Measurements from ENCODE around the gene KCNS3. TPM values are rescaled to one million over a fixed set of nuclear protein-coding genes. Genes with fewer than 3 reads are reported as not detected.

Gene KCNS3
- total RNA-seq, 2 donors from 2014 or later = 30.3 to 33.6 TPM

- TF ChIP-seq, protein P1, sequence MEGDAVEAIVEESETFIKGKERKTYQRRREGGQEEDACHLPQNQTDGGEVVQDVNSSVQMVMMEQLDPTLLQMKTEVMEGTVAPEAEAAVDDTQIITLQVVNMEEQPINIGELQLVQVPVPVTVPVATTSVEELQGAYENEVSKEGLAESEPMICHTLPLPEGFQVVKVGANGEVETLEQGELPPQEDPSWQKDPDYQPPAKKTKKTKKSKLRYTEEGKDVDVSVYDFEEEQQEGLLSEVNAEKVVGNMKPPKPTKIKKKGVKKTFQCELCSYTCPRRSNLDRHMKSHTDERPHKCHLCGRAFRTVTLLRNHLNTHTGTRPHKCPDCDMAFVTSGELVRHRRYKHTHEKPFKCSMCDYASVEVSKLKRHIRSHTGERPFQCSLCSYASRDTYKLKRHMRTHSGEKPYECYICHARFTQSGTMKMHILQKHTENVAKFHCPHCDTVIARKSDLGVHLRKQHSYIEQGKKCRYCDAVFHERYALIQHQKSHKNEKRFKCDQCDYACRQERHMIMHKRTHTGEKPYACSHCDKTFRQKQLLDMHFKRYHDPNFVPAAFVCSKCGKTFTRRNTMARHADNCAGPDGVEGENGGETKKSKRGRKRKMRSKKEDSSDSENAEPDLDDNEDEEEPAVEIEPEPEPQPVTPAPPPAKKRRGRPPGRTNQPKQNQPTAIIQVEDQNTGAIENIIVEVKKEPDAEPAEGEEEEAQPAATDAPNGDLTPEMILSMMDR (IDR thresholded peaks at IDR 0.05) = no peak
- no peak overlapping the region for H3K4me3 ChIP-seq
- H3K9me3 ChIP-seq = no peaks in the 10 kb centered on the region
- ATAC-seq (ENCODE audit: insufficient number of reproducible peaks, low FRiP score, low read depth) (no peak), DNase-seq (ENCODE audit: low spot score) (no peak)
- H3K27ac ChIP-seq = no peak overlapping the region
- H3K27me3 ChIP-seq (replicated peaks; ENCODE audit: insufficient read depth) = no peaks in the 10 kb centered on the region
- no peaks in the 10 kb centered on the region for H3K4me1 ChIP-seq (ENCODE audit: control insufficient read depth in 1 of 2, low read depth in 2 of 2)
- H3K36me3 ChIP-seq = no peaks in the 10 kb centered on the region
These were observed 28.3 kb upstream of the KCNS3 start for GRCh38 chr2:17850151-17850550.

DNA sequence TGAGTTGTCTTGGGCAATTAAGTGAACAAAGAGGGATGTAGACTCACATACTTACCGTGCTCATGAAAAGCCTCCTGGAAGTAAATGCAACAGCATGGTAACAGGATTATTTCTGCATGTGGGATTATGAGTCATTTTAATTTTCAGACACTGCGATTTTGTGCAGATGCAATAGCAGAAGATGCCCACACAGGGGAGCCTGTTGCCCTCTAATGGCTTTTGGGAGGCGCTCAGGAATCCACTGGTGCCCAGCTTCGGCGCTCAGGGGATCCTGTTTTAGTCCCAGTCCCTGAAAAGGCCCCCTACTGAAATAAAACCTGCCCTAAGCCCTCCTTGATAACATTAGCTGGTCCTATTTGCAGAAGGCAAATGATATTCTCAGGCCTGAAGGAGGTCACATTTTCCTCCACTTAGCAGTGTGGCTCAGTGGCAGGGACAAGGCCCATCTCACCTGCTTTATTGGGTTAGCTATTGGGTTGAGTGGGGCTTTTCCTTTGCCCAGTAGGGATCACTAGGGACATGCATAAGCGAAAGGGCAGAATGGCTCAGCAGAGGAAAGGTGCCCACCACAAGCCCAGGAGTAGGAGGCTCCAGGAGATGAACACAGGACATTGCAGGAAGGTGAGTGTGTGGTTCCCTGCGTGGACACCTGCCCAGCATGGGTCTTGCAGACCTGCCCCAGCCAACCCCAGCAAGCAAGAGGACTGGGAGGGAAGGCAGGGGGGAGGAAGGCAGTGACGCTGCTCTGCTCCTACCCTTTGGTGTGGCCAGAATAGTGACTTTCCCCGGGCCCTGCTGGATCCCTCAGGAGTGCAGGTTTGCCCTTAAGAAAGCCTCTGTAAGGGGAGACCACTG lies 26.5 kb upstream of the KCNS3 start:
- peak; percentile 66 for ATAC-seq (ENCODE audit: insufficient number of reproducible peaks, low FRiP score, low read depth)
- no peaks in the 10 kb centered on the region for H3K27me3 ChIP-seq (replicated peaks; ENCODE audit: insufficient read depth)

DNA sequence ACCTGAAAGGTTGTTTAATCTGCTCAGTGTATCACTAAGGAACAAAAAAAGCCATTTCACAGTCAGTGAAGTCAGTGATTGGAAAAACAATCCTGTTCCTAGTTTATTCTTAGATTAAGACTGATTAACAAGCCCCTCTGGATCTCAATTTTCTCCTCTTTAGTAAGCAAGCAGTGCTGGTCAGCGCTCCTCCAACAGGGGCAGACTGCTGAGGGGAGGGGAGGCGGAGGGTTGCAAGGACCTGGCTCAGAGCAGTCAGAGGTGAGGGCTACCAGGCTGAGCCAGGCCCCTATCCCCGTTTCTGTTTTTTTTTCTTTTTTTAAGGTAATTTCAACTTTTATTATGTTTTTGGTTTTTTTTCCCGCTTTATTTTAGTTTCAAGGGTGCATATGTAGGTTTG lies 24.7 kb upstream of the KCNS3 start:
- TF ChIP-seq, protein P1 (IDR thresholded peaks at IDR 0.05) = no peak
- H3K9me3 ChIP-seq = no peaks in the 10 kb centered on the region
- no peaks in the 10 kb centered on the region for H3K4me1 ChIP-seq (ENCODE audit: control insufficient read depth in 1 of 2, low read depth in 2 of 2)
- no peak overlapping the region for H3K27ac ChIP-seq
- DNase-seq (ENCODE audit: low spot score) = no peak
- no peaks in the 10 kb centered on the region for H3K36me3 ChIP-seq
- no peak for ATAC-seq (ENCODE audit: insufficient number of reproducible peaks, low FRiP score, low read depth)
- H3K4me3 ChIP-seq = no peak overlapping the region
- H3K27me3 ChIP-seq (replicated peaks; ENCODE audit: insufficient read depth) = no peaks in the 10 kb centered on the region

More for the DNA sequence above, 26.5 kb upstream of the KCNS3 start:
- H3K27ac ChIP-seq = no peak overlapping the region
- H3K4me1 ChIP-seq (ENCODE audit: control insufficient read depth in 1 of 2, low read depth in 2 of 2) = no peaks in the 10 kb centered on the region
- no peak overlapping the region for H3K4me3 ChIP-seq
- no peak for DNase-seq (ENCODE audit: low spot score)
- TF ChIP-seq, protein P1 (IDR thresholded peaks at IDR 0.05) = peak; percentile 91
- H3K36me3 ChIP-seq = no peaks in the 10 kb centered on the region
- no peaks in the 10 kb centered on the region for H3K9me3 ChIP-seq

GRCh38 chr2:17857021-17857420 lies 21.4 kb upstream of the KCNS3 start:
- TF ChIP-seq, protein P1 (IDR thresholded peaks at IDR 0.05) = no peak
- Histone ChIP-seq H3K36me3 (no peaks in the 10 kb centered on the region), H3K27ac (no peak overlapping the region), H3K4me1 (ENCODE audit: control insufficient read depth in 1 of 2, low read depth in 2 of 2) (no peaks in the 10 kb centered on the region), H3K27me3 (replicated peaks; ENCODE audit: insufficient read depth) (no peaks in the 10 kb centered on the region), H3K4me3 (no peak overlapping the region), H3K9me3 (no peaks in the 10 kb centered on the region)
- no peak for DNase-seq (ENCODE audit: low spot score)
- ATAC-seq (ENCODE audit: insufficient number of reproducible peaks, low FRiP score, low read depth) = no peak

DNA sequence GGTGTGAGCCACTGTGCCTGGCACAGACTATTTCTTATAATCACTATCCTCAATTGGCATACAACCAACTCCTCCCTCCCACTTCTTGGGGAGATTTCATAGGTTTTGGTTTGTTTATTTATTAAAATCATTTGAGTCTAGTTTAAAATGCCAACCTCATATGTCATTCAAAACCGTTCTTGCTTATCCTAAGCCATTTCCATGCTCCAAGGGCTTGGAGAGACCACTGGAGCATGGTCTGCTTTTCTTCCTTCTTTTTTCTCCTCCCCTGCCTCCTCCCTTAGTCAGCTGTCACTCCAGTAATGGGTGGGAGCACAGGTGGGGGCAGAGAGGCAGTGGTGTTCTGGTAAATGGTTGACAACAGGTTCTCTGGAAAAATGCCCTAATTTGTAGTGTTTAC lies 20.4 kb upstream of the KCNS3 start:
- no peak for DNase-seq (ENCODE audit: low spot score)

More for the DNA sequence above, 20.4 kb upstream of the KCNS3 start:
- Histone ChIP-seq H3K36me3 (no peaks in the 10 kb centered on the region), H3K4me3 (no peak overlapping the region), H3K4me1 (ENCODE audit: control insufficient read depth in 1 of 2, low read depth in 2 of 2) (no peaks in the 10 kb centered on the region), H3K9me3 (no peaks in the 10 kb centered on the region), H3K27me3 (replicated peaks; ENCODE audit: insufficient read depth) (no peaks in the 10 kb centered on the region), H3K27ac (no peak overlapping the region)
- no peak for ATAC-seq (ENCODE audit: insufficient number of reproducible peaks, low FRiP score, low read depth)
- TF ChIP-seq, protein P1 (IDR thresholded peaks at IDR 0.05) = no peak
